Hematopoietic multipotent progenitor cell treated with erythropoietin and hydrocortisone succinate and interleukin-3 and kit ligand, for 17 days (in vitro differentiated cells): ENCODE results near the gene TRAPPC3L.

ENCODE experiments used
- DNase-seq: peaks from one replicate; pipeline ENCODE4 v3.0.0-alpha.2; 2015; ENCODE audit warnings: low spot score

TRAPPC3L gene

GRCh38 chr6:116545651-116546050 is at the start of gene TRAPPC3L:
Gene TRAPPC3L, minus strand, starts transcription at chr6:116545684. Its CDS starts 170 bp downstream, at chr6:116545514.
- DNase-seq: no peak

GRCh38 chr6:116595247-116595646 is 49.8 kb upstream of the TRAPPC3L start:
- no peak for DNase-seq

GRCh38 chr6:116586738-116587137 is 41.3 kb upstream of the TRAPPC3L start:
- no peak for DNase-seq

DNA sequence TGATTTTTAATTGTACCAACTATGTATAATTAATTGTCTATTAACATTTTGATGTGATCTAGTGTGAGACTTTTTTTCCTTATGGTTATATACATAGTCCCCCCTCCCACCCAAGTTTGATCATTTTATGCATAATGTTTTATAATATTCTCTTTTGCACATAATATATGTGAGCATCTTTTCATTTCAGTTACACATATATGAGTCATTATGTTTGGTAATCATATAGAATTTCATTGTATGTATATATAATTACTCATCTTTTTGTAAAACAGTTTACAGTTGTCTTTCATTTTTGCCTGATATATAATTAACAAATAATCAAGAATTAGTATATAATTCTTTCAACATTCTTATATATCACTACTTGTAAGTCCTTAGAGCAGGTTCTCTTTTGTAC is 40.8 kb upstream of the TRAPPC3L start:
- DNase-seq: no peak

DNA sequence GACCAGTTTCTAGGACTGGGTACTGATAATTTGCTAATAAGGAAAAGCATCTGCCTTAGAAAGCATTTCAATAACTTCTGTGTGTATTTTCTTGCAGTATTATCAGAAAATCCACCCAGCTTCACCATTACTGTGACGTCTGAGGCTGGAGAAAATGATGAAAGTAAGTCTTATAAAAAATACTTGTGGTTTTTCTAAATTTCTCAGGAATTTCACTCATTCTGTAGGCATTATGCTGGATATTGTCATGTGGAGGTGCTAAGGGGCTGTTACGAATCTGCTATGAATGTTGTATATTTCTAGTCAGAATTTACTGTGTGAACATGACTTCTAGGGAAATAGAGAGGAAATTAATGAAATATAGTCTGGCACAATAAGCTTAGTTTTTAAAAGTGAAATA is 34.7 kb upstream of the TRAPPC3L start:
- DNase-seq: no peak

GRCh38 chr6:116579143-116579542 is 33.7 kb upstream of the TRAPPC3L start:
- no peak for DNase-seq

DNA sequence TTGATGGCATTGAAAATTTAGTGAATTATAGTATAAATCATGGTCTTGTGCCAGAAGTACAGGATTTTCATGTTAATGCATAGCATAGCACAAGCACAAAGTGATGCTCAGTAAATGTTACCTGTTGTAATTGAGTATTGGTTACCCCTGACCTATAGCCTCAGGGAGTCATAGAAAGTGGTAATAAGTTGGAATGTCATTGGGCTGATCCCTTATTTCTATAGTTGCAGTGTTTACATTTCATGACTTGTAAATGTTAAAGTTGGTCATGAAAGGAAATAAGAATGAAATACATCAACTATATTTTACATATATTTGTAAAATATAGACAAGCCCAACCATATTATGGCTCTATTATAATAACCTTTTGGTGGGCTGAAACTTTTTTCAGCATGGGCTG is 32.9 kb upstream of the TRAPPC3L start:
- DNase-seq: no peak

DNA sequence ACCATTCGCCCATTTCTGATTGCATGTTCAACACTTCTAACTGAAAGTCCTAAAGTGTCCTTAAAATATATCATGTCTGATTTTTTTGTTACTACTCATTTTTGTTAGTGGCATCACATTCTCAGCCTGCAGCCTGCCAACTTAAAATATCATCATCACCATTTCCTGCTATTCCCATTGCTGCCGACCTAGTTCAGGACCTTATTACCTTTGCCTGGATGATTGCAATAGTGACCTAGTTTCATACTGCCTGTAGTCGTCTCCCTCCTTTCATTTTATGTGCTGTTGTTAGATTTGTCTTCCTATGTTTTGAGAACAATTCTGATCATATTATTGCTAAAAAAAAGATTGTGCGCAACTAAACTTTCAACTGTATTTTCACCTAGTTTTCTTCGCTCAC is 32.0 kb upstream of the TRAPPC3L start:
- DNase-seq: no peak

DNA sequence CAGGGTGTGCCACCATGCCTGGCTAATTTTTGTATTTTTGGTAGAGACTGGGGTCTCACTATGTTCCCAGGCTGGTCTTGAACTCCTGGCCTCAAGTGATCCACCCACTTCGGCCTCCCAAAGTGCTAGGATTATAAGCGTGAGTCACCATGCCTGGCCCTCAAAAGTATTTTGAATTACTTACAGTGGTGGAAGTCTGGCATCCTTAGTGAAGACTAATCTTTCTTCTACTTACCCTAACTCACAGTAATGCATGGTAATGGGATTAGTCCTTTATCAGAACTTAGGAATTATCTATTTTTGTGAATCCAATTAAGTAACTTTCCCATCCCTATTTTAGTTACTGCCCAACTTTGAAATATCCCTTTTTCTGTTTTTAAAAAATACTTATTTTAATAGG is 29.7 kb upstream of the TRAPPC3L start:
- no peak for DNase-seq

GRCh38 chr6:116572162-116572561 is 26.7 kb upstream of the TRAPPC3L start:
- DNase-seq: peak; percentile 28

GRCh38 chr6:116571683-116572000 is 26.2 kb upstream of the TRAPPC3L start:
- DNase-seq: no peak

DNA sequence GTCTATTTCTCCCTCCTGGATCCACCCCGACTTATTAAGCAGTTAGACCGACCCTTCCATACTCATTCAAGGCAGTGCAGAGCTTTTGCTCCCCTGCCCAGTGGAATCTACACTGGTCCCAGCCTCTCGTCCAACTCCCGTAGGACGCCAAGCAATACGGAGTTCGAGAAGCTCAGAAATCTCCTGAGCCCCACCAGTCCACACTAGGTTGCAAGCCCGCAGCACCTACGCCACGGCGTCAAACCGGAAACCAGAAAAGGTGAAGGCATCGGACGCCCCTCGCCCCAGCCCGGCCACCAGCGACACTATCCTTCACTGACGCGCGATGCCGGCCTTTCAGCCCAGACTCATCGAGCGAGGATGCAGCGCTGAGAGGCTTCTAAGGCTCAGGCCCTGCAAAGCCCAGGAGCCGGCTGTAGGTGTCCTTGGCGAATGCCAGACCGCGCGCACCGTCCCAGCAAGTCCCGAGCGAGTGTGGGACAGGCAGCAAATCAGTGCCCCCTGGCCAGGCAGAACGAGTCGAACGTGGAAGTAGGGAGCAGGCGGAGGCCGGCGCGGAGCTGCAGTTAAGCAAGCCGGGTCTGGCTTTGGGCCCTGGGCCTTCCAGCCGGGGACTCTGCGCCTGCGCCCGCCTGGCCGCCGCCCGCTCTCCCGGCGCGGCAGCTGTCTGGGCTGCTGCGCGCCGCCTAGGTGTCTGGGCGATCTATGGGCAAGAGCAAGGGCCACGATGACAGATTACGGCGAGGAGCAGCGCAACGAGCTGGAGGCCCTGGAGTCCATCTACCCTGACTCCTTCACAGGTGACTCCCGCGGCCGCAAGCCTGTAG is 25.6 kb upstream of the TRAPPC3L start, which contains the start of gene RWDD1:
RWDD1 (plus strand) TSS at position 649 of the 827 bp plus-strand sequence; CDS start at position 728, 79 bp downstream.
- DNase-seq: peak; percentile 97

DNA sequence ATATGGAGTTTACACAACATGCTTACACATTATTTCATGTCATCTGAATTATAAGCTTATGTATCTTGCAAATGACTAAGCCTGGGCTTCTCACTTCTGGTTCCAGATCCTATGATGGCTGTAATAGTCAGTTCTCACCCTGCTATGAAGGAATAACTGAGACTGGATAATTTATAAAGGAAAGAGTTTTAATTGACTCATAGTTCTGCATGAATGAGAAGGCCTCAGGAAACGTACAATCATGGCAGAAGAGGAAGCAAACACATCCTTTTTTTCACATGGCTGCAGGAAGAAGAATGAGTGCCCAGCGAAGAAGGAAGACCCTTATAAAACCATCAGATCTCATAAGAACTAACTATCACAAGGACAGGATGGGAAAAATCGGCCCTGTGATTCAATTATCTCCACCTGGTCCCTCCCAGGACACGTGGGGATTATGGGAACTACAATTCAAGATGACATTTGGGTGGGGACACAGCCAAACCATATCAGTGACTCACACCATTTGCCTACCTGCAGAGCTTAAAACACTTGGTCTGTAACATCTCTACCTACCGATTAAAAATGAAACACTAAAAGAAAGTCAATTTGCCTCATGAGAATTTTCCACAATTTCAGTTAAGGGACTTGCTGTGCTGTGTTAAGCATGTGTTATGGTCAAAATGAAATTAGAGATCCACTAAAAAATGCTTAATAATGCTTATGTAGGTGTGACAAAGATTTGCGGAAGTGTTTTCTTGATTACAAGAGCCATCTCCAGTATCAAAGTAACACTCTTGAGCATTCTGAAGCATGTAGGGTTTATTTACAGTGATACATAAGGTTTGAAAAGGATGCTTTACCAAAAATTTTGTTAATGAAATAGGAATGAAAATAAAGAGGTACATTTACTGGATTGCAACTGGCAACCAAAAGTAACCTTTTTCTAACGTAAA is 23.6 kb upstream of the TRAPPC3L start:
- no peak for DNase-seq

- no peak for DNase-seq
These were observed 22.6 kb upstream of the TRAPPC3L start for GRCh38 chr6:116568111-116568510.

GRCh38 chr6:116564921-116565872 is 19.7 kb upstream of the TRAPPC3L start:
- no peak for DNase-seq

DNA sequence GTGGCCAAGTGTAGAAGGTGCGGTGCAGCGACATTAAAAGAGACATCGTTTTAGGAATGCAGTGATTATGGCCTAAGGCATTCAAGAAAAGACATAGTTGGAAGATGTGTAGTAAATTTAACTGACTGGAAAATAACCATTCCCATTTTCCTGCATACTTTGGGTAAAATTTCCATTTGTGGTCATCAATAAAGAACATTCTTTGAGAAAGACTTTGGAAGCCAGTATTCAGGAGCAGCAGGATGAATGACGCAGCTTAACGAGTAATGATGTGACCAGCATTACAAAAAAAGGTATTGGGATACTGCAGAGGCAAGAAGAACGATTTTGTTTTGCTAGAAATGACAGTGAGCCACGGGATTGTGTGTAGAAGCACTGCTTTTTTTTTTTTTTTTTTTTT is 18.8 kb upstream of the TRAPPC3L start:
- no peak for DNase-seq

DNA sequence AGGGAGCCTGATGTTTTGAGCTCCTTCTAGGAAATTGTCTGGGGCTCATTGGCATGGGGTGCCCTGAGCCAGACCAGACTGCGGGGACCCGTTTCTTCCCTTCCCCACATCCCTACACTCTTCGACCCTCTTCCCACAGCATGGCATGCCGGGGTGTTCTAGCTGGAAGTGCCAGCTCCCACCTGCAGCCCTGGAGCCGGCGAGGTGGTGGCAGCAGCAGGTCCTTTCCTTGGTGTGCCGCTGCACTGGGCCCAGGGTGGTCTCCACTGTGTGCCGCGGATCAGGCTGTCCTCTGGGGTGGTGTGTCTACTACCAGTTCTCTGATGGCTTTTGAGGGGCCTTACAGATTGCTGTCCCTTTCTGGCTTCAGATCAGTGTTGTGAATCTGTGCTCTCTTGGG is 18.3 kb upstream of the TRAPPC3L start:
- DNase-seq: no peak

- no peak for DNase-seq
These were observed 17.1 kb upstream of the TRAPPC3L start for GRCh38 chr6:116562614-116563013.

- DNase-seq: no peak
These were observed 16.5 kb upstream of the TRAPPC3L start for GRCh38 chr6:116562019-116562403.

GRCh38 chr6:116561377-116562018 is 16.0 kb upstream of the TRAPPC3L start:
- peak; percentile 78 for DNase-seq

- no peak for DNase-seq
These were observed 14.6 kb upstream of the TRAPPC3L start for GRCh38 chr6:116560130-116560529.
